HepG2 (cell line): ENCODE measurements around the gene LLGL2. TPM values are rescaled to one million over a fixed set of nuclear protein-coding genes. Genes with fewer than 3 reads are reported as not detected.
A peak's percentile ranks its signal among the peaks of the same experiment; 100 is the strongest.

Source experiments
- ARHGAP35 ChIP-seq: sonication (generic); formaldehyde crosslinking; IDR thresholded peaks from 2 replicates; pipeline ENCODE4 v1.9.0; 2022; ENCODE audit warnings: mild to moderate bottlenecking, inconsistent platforms, moderate library complexity, missing genetic modification reagents, borderline replicate concordance
- ARID2 ChIP-seq: sonication (generic); formaldehyde crosslinking; IDR thresholded peaks from 2 replicates; pipeline ENCODE4 v1.8.1; 2022; ENCODE audit warnings: mild to moderate bottlenecking, missing genetic modification reagents, borderline replicate concordance
- ARID5B ChIP-seq: IDR thresholded peaks from 2 replicates; pipeline ENCODE4 v1.4.0; 2020; ENCODE audit warnings: mild to moderate bottlenecking, missing genetic modification reagents
- KLF13 ChIP-seq: sonication (generic); formaldehyde crosslinking; IDR thresholded peaks from 2 replicates; pipeline ENCODE4 v1.4.0; 2020; ENCODE audit warnings: mild to moderate bottlenecking, missing genetic modification reagents
- NAIF1 ChIP-seq: sonication (generic); formaldehyde crosslinking; IDR thresholded peaks from 2 replicates; pipeline ENCODE4 v1.5.0; 2020; ENCODE audit warnings: mild to moderate bottlenecking, missing genetic modification reagents, borderline replicate concordance
- NFE2 ChIP-seq: sonication (generic); formaldehyde crosslinking; IDR thresholded peaks from 2 replicates; pipeline ENCODE4 v1.4.0; 2020; ENCODE audit warnings: missing genetic modification reagents
- RFX1 ChIP-seq: fragments of 450-650 bp; IDR thresholded peaks from 2 replicates; pipeline ENCODE4 v1.6.1; 2017
- SMC3 ChIP-seq: IDR thresholded peaks from 2 replicates; pipeline ENCODE4 v1.6.1; 2011; ENCODE audit warnings: low read length, improper control_type of control experiment
- SMYD3 ChIP-seq: sonication (generic); formaldehyde crosslinking; IDR thresholded peaks from 2 replicates; pipeline ENCODE4 v1.8.1; 2023; ENCODE audit warnings: mild to moderate bottlenecking, missing genetic modification reagents
- TCF12 ChIP-seq, 2 experiments: fragments of 450-650 bp in 1 of 2; sonication (generic) in 1 of 2; formaldehyde crosslinking in 1 of 2; IDR thresholded peaks; 2 replicates each; pipeline versions ENCODE4 v1.6.1 to v1.8.0; 2017 to 2022; ENCODE audit warnings: antibody characterized with exemption in 1 of 2, mild to moderate bottlenecking in 1 of 2, missing genetic modification reagents in 1 of 2, moderate library complexity in 1 of 2
- YEATS4 ChIP-seq: sonication (generic); formaldehyde crosslinking; IDR thresholded peaks from 2 replicates; pipeline ENCODE4 v1.4.0; 2020; ENCODE audit warnings: missing genetic modification reagents, borderline replicate concordance
- ZBTB46 ChIP-seq: sonication (generic); formaldehyde crosslinking; IDR thresholded peaks from 2 replicates; pipeline ENCODE4 v1.4.0; 2020; ENCODE audit warnings: mild to moderate bottlenecking, missing genetic modification reagents, borderline replicate concordance
- ZNF142 ChIP-seq: sonication (generic); formaldehyde crosslinking; IDR thresholded peaks from 2 replicates; pipeline ENCODE4 v1.4.0; 2020; ENCODE audit warnings: missing genetic modification reagents
- ZNF24 ChIP-seq: fragments of 450-650 bp; IDR thresholded peaks from 2 replicates; pipeline ENCODE4 v1.6.1; 2017; ENCODE audit warnings: antibody characterized with exemption, mild to moderate bottlenecking
- ZNF430 ChIP-seq: sonication (generic); formaldehyde crosslinking; IDR thresholded peaks from 2 replicates; pipeline ENCODE4 v1.9.0; 2021; ENCODE audit warnings: mild to moderate bottlenecking, missing genetic modification reagents
- ZNF615 ChIP-seq: sonication (generic); formaldehyde crosslinking; IDR thresholded peaks from 2 replicates; pipeline ENCODE4 v1.5.0; 2020; ENCODE audit warnings: mild to moderate bottlenecking, missing genetic modification reagents, borderline replicate concordance
- ZNF737 ChIP-seq: sonication (generic); formaldehyde crosslinking; IDR thresholded peaks from 2 replicates; pipeline ENCODE4 v1.5.0; 2020; ENCODE audit warnings: missing genetic modification reagents, mild to moderate bottlenecking, borderline replicate concordance
- ZNF766 ChIP-seq: sonication (generic); formaldehyde crosslinking; IDR thresholded peaks from 2 replicates; pipeline ENCODE4 v1.5.0; 2020; ENCODE audit warnings: missing genetic modification reagents, borderline replicate concordance
- polyA plus RNA-seq, 8 experiments: library from polyadenylated mRNA; depleted of rRNA in 3 of 8; stranded (reverse) in 7 of 8; unstranded in 1 of 8; fragments of >200 nt; fragmentation: Illumina TruSeq in 4 of 8; extraction: Trizol in 4 of 8; gene quantifications; 2 replicates each; pipeline versions ENCODE4 v1.2.1 to v1.2.3, GENCODE V29; 2011 to 2016; ENCODE audit warnings: low read depth in 4 of 8, missing spikeins in 1 of 8, mixed read lengths in 1 of 8; ENCODE audit not compliant: insufficient read depth in 1 of 8
- total RNA-seq, 5 experiments: library from RNA; depleted of rRNA; stranded (reverse); fragments of >200 nt; fragmentation: Illumina TruSeq; extraction: Trizol; gene quantifications; 2 replicates each; pipeline ENCODE4 v1.2.3, GENCODE V29; 2016; ENCODE audit warnings: low read depth in 1 of 5

LLGL2 gene
- total and polyA plus RNA-seq, 2 of the 13 experiments (the other 11 are each of a cell fraction or from before 2014, with no cell fraction given) = 83.0 to 86.7 TPM

DNA sequence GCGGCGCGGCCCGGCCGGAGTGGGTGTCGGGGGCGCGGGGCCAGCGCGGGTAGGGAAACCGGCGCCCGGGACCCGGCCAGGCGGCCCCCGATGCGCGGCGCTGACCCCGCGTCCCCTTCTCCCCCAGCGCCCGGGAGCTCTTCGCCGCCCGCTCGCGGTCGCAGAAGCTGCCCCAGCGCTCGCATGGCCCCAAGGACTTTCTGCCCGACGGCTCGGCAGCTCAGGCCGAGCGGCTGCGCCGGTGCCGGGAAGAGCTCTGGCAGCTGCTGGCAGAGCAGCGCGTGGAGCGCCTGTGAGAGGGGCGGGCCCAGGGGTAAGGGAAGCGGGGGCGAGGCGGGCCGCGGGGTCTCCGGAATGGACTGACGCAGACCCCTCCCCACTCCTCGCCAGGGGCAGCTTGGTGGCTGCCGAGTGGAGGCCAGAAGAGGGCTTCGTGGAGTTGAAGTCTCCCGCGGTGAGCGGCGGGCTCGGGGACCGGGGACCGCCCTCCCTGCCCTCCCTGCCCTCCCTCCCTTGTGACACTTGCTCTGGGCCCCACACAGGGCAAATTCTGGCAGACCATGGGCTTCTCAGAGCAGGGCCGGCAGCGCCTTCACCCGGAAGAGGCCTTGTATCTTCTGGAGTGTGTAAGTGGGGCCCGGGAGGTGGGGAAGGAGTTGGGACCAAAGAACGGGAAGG lies 8.7 kb upstream of the LLGL2 start (continued):
- TF ChIP-seq ARID5B (CRISPR knock-in tag) (peak; percentile 47; the same call in 1 of the 2 replicates), RFX1 (no peak), ZNF615 (no peak), NAIF1 (CRISPR knock-in tag) (no peak; the same call in 1 of the 2 replicates), ZNF24 (no peak), YEATS4 (CRISPR knock-in tag) (no peak), ARHGAP35 (CRISPR knock-in tag) (no peak), NFE2 (CRISPR knock-in tag) (no peak), SMC3 (no peak), ZBTB46 (CRISPR knock-in tag) (no peak), KLF13 (CRISPR knock-in tag) (0 out of 2 replicates have a peak, but pooled peaks have one; percentile 35), TCF12 (IDR thresholded peaks at IDR 0.05) (no peak), TCF12 (CRISPR knock-in tag; IDR thresholded peaks at IDR 0.05) (peak; percentile 1; the same call in 1 of the 2 replicates), ZNF142 (CRISPR knock-in tag) (no peak), ARID2 (no peak), SMYD3 (no peak), ZNF766 (CRISPR knock-in tag) (no peak), ZNF737 (CRISPR knock-in tag) (0 out of 2 replicates have a peak, but pooled peaks have one; percentile 24), ZNF430 (CRISPR knock-in tag) (no peak)
